Activated T-helper 9 cell treated with anti-CD3 and anti-CD28 coated beads, Interleukin-2, amount 50 U/mL, for 16 hours (primary cell): ENCODE data around the gene FAM149B1.

Experiments
- DNase-seq: peaks from one replicate; pipeline ENCODE4 v3.0.0-alpha.2; 2020; ENCODE audit warnings: low read depth

Gene FAM149B1

DNA sequence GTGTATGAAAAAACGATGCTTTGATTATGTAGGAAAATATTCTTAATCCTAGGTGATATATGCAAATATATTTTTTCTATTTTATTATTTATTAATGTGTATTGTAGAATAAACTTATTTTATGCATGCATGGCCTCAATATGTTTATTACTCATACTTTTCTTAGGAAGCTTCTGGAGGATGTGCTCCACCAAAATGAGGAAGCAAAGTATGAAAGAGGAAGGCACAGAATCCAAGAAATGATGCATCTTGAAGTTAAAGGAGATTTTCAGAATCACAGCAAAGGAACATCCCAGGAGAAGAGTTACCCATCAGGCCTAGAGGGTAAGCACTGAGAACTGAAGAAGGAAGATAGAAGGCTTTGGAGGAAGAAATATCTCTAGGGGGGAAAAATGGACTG, 119.5 kb downstream of the FAM149B1 start:
- no peak for DNase-seq

DNA sequence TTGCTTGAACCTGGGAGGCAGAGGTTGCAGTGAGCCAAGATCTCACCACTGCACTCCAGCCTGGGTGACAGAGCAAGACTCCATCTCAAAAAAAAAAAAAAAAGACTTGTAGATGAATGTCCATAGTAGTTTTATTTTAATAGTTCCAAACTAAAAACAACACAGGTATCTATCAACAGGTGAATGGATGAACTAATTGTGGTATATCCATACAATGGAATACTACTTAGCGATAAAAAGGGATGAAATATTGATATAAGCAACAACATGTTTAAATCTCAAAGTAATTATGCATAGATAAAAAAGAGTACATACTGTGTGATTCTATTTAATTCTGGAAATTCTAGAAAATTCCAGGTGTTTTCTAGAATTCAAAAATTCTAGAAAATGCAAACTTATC, 122.0 kb downstream of the FAM149B1 start:
- no peak for DNase-seq

DNA sequence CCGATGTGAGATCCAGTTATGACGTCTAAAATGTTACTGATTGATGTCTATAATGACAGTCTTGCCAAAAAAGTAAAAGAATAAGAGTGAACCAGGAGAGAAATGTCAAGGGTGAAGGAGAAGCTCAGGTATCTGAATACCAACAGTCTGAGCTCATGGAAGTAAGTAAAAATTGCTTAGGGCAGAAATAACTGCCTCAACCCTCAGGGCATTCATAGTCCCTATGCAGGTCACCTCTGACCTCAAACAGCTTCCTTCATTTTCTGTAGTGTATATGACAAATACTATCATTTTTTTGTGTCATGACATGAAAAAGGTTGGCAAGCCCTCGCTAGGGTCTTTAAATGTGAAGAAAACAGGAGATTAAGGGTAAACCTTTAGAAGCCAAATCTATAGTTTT, 125.5 kb downstream of the FAM149B1 start:
- DNase-seq = no peak
